CD4-positive, alpha-beta T cell treated with Interleukin-4 for 1 hour (primary cell): ENCODE measurements around the gene CYP46A1.

Source experiments
- DNase-seq, 2 donors: peaks; one replicate each; pipeline ENCODE4 v3.0.0-alpha.2; 2020 to 2022

Gene CYP46A1

DNA sequence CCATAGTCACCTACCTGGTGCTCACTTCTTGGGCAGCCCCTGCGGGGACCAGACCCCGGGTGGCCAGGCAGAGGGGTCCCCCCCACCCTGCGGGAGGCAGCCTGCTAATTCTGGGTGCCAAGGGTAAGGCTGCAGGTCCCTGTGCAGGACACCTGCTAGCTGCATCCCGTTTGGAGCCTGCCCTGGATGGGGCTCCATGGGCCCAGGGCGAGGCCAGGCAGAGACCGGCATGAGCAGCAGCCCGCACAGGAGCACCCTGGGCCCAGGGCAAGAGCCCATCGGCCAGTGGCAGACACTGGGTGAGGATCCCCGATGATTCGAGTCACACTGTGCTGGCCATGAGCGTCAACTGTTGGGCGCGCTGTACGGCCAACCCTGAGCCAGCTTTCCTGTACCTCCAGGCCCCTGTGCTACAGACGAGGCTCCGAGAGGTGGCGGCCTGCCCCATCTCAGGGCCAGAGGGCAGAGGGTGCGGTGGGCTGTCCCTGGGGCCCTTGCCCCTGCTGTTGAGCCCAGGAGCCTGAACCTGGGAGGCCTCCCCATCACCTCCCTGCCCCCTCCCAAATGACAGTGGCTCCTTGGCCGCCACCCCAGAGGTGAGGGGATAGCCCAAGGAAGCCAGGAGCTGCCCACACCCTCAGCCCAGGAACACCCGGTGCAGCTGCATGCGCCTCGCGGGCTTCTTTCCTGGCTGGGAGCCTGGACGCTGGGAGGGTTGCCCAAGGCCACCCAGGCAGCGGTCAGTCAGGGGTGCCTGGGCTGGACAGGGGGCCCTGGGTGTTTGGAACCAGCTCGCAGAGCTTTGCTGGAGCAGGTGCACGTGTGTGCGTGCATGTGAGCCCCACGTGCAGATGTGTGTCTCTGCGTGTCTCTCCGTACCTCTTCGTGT, 47.7 kb downstream of the CYP46A1 start:
- no peak for DNase-seq

- no peak for DNase-seq
These were observed 48.5 kb downstream of the CYP46A1 start for GRCh38 chr14:99732436-99733210.

GRCh38 chr14:99733211-99733539, 49.1 kb downstream of the CYP46A1 start:
- no peak for DNase-seq

- no peak for DNase-seq
These were observed 49.7 kb downstream of the CYP46A1 start for GRCh38 chr14:99733540-99734405.

- no peak for DNase-seq
These were observed 50.4 kb downstream of the CYP46A1 start for GRCh38 chr14:99734406-99735051.

DNA sequence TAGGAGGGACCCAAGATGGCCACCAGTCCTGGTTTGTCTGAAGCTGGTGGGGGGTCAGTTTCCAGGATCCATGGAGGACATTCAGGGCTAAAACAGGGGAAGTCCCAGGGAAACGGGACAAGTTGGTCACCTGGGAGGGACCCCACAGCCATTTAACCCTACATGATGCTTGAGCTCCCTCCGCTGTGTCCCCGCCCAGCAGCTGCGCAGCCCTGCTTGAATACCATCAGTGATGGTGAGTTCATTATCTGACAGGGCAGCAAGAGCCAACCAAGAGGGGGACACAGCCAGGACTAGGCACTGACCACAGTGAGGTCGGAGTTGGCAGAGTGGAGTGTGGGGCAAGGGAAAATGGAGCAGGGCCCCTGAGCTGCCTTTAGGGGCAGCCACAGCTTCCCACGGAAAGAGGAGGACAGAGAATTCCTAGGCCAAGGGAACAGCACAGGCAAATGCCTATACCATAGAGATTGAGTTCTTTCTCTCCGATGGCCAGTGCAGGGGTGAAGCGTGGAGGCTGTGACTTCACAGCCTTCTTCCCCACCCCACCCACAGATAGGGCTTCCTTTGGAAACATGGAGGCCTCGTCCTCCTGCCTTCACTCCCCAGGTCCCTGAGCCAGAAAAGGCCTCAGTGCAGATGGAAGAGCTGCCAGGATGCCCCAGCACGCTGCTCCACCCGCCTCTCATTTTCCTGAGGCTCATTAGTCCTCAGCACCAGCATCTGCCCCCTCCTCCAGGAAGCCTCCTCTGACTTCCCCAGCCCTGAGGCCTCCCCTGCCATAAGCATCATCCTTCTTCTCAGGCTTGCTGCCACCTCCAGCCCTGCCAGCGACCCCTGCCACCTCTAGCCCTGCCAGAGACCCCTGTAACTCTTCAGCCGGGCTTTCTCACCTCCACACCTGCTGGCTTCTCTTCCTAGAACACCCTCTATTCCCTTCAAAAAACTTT, 51.4 kb downstream of the CYP46A1 start:
- no peak for DNase-seq

DNA sequence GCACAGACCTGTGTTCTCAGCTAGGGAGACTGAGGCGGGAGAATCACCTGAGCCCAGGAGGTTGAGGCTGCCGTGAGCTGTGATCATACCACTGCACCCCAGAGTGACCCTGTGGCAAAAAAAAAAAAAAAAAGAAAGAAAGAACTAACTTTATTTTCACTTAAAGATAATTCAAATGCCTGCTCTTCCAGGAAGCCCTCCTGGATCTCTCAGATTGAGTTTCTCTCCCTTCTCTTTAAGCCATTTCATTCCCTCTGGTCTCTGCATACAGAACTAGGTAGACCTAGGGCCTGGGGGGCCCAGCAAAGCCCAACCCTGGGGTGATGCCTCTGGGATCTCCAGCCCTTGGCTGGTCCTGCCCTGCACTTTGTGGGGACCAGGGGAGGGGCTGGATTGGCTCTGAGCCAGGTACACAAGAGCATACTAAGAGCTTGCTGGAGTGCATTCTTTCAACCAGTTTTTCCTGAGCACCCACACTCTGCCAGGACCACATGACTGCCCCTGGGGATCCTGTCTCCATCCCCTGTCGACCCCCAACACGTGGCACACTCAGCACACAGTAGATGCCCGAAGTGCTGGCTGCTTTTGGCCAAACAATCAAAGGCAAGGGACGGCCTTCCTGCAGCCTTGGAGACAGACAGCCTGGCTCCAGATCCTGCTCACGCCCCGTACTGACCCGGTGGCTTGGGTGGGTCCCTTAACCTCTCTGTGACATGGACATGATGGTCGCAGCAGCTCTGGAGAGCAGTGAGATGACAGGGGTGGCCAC, 52.7 kb downstream of the CYP46A1 start:
- DNase-seq, result no peak

DNA sequence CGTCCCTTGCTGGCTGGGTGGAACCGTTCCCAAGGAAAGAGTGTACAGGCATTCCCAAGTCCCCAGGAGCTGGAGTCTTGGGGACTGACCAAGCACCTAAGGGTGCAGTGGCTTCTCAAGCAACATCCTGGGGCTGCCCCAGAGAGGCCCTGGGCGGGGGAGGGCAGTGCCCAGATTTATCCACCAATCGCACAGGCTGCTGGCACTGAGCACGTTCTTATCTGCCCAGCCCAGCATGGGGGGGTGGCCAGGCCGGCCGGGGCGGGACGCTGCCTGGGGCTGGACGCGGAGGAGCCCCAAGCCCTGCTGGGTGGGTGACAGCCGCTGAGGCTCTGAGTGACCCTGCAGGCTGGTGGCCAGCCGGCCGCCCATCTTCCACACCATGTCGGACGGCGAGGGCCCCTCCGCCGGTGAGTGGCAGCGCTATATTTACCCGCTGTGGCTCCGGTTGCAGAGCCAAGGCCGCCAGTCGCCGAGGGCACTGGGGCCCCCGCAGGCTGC, 53.4 kb downstream of the CYP46A1 start:
- no peak for DNase-seq

DNA sequence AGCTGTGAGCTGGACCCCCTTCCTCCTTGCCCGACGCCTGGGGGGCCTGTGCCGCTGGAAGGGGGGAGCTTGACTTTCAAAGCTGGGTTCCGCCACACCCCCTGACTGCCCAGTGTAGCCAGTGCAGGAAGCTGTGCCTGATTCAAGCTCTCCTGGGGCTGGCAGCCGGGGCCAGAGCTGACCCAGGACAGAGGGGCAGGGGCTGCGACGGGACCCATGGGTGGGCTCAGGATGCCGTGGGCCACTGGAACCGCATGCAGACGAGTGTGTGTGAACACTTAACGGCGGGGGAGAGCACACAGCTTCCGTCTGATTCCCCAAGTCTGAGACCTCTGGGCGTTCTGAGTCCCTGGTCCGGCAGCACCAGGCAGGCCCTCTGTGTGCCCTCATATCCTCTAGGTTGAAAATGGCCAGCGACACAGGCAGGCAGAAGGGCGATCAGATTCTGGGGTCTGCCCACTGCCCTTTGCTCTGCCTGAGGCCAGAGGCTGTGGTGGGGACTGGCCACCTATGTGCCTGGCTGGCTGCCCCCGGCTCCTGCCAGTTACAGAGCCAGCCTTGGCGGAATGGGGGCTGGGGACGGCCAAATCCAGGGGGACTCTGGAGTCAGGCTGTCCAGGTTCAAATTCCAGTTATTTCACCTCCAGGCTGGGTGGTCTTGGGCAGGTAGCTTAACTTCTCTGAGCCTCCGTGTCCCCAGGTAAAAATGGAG, 54.0 kb downstream of the CYP46A1 start:
- DNase-seq, result no peak

- DNase-seq, result no peak
These were observed 56.3 kb downstream of the CYP46A1 start for GRCh38 chr14:99740411-99740810.

DNA sequence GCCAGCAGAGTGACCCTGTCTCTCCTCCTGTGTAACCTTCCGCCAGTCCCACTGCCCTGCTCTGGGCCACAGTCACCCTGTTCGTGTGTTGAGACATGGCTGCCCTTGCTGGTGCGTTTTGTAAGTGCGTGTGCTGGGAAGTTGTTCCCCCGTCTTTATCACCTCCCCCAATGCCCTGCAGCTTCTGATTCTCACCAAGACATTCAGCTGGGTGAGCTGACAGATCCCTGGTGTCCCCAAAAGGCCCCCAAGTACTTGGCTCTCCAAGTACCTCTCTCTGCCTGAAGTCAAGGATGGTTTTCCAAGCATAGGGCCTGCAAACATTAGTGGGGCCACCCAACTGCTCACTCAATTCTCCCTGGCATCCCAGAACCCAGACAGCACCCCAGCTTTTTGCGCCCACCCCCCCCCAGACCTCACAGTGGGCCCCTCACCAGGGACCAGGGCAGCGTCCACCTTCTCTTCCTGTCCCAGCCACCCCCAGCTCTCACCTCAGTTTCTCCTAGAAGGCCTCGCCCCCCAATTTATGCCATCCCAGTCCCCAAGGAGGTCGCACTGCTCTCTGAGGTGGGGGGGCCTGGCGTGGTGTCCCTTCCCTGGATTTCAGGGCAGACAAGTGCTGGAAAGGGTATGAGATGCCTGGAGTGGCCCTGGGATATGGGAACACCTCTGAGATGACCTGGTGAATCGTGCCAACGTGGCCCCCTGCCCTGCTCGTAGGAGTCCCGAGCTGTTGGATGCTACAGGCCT, 57.3 kb downstream of the CYP46A1 start:
- DNase-seq, result no peak

DNA sequence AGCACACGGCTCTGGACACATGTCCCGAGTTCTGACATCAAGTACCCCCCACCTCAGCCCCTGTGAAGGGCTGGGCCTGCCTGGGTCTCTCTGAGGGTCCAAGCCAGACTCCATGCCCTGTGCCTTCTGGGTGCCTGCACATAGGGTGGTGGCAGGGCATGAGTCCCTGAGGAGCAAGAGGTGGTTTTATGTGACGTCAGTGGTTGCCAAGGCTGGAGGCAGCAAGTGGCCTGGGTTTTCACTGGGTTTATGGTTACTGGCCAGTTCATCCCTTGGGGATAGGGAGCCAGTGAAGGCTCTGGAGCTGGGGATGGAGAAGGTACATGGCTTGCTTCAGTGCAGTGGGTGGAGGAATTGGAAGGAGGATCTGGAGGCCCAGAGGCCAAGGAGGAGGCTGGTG, 58.0 kb downstream of the CYP46A1 start:
- DNase-seq, result no peak

DNA sequence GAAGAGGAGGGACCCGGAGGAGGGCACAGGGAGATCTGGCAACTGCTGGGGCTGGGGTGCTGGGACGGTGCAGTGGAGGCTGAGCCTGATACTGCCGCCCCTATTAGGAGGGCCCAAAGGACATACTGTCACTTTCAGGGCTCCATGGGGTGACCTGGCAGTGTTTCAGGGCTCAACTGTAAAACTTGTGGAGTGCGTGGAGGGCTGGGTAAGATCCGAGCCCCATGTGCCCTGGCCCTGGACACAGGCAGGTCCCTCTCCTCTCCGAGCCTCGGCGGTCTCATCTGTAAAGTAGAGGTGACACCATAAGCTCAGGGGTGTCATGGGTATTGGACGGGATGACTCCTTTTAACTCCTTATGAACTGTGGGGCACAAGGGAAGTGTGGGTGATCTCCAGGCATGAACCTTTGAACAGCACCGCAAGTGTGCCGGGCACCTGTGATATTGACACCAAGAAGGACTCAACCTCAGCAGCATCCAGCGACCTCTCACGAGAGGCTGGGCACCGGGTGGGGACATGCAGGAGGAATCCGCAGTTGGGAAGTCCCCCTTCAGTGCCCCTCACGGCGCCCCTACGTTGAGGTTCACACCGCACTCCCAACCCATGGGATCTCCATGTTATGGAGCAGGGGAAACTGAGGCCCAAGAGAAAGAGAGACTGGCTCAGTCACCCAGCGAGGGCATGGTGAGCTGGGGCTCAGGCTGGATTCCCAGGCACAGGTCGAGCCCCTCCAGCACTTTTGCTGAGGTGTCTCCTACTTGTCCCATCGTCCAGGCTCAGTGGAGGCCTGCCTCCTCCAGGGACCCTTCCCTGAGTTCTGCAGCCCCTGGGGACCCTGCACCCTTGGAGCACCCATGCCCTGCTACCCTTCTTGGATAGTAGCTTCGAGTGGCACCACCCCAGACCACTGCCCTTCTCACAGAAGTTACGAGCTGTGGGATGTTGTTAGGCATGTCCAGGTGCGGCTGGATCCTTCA, 58.7 kb downstream of the CYP46A1 start:
- DNase-seq, result no peak

- no peak for DNase-seq
These were observed 60.2 kb downstream of the CYP46A1 start for GRCh38 chr14:99744199-99744872.

DNA sequence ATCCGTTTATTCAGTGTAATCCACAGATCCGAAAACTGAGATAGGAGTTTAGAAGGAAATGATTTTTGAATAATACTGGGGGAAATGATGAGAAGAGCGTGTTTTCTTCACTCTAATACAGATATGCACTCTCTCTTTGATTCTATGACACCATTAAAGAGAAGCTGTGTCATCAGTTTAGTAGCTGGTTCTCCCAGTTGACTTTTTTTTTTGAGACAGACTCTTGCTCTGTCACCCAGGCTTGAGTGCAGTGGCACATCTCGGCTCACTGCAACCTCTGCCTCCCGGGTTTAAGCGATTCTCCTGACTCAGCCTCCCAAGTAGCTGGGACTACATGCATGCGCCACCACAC, 60.8 kb downstream of the CYP46A1 start:
- no peak for DNase-seq

DNA sequence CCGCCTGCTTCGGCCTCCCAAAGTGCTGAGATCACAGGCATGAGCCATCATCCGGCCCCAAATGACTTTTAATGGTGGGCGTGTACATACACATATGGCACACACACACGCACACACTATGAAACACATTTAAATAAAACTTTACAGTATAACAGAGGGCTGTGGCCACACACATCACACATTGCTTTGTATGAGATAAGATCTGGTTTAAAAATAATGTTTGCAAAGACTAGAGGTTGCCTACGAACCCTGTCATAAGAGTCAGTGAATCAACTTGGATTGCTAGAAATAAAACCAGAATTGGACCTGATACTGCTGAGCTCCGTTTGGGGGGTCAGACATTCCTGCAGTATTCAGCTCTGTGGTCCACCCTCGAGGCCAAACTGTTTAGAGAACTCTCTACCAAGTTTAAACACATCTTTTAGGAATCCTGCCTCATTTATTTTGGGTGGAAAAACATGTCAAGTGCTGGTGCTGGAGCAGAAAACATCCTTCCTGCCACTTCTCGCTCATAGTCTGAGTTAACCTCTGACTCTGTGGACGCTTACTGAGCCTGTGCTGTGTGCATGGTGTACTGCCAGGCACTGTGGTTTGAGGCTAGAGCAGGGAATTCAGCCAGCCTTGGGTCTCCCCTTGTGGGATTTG, 61.3 kb downstream of the CYP46A1 start:
- DNase-seq, result no peak

DNA sequence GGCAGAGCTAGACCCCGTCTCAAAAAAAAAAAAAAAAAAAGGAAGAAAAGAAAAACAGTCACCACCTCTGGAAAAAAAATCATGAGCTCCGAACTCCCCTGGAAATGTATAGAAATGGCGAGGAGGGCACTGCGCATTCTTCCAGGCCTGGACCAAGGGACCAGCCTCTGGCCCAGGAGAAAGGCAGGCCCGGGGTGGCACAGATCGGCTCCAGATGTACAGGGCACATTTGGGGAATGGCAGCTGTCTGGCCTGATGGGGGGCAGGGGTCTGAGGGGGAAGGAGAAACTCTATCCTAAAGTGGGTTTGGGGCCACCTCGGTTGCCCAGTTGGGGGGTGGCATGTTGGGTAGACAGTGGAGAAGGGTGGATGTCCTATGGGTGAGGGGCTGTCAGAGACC, 63.1 kb downstream of the CYP46A1 start:
- DNase-seq, result no peak
